ENCODE results near the gene MCTP1. TPM values are rescaled to one million over a fixed set of nuclear protein-coding genes. Genes with fewer than 3 reads are reported as not detected.

MCTP1 gene
- total RNA-seq, 1 donor from 2014 or later, result 1.7 TPM

GRCh38 chr5:95072281-95072680 lies 212.6 kb downstream of the MCTP1 start:
- no peak overlapping the region for H3K4me3 Mint-ChIP-seq
- H3K27ac Mint-ChIP-seq (ENCODE audit: unreplicated experiment), result no peak overlapping the region
- no peak for DNase-seq (ENCODE audit: low read depth, low spot score)
- H3K36me3 Mint-ChIP-seq (ENCODE audit: low read depth), result no peaks in the 10 kb centered on the region
- H3K9me3 Mint-ChIP-seq, result peaks cover 3% of the 10 kb centered on the region
- TF ChIP-seq CTCF (conservative IDR thresholded peaks at IDR 0.05), result no peak
- H3K4me1 Mint-ChIP-seq, result peaks cover 4% of the 10 kb centered on the region
- H3K27me3 Mint-ChIP-seq (ENCODE audit: low read depth), result no peaks in the 10 kb centered on the region

DNA sequence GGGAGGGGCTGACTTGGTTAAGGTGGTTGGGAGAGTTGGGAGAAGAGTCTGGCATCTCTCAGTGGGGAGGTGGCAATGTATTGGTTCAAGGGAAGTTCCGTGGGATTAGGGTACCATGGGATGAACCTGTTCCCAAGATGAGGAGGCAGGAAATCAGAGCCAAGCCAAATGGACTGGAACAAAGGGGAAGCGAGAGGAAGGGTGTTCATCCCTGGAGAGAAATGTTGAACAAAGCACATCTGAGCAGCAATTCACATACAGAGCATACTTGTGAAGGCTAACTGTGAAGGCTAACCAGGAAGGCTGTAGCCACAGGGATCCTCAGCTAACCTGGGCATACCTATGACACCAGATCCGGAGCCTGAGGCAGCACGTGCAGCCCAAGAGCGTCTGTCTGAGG lies 214.0 kb downstream of the MCTP1 start:
- Mint-ChIP-seq H3K4me3 (no peak overlapping the region), H3K27ac (ENCODE audit: unreplicated experiment) (no peak overlapping the region), H3K36me3 (ENCODE audit: low read depth) (no peaks in the 10 kb centered on the region), H3K4me1 (peaks cover 4% of the 10 kb centered on the region), H3K27me3 (ENCODE audit: low read depth) (no peaks in the 10 kb centered on the region), H3K9me3 (peaks cover 6% of the 10 kb centered on the region)
- no peak for DNase-seq (ENCODE audit: low read depth, low spot score)
- TF ChIP-seq CTCF (conservative IDR thresholded peaks at IDR 0.05), result no peak

- no peaks in the 10 kb centered on the region for H3K36me3 Mint-ChIP-seq (ENCODE audit: low read depth)
- H3K27ac Mint-ChIP-seq (ENCODE audit: unreplicated experiment), result no peak overlapping the region
- peaks cover 6% of the 10 kb centered on the region for H3K9me3 Mint-ChIP-seq
These were observed 214.4 kb downstream of the MCTP1 start for GRCh38 chr5:95070453-95070852.

DNA sequence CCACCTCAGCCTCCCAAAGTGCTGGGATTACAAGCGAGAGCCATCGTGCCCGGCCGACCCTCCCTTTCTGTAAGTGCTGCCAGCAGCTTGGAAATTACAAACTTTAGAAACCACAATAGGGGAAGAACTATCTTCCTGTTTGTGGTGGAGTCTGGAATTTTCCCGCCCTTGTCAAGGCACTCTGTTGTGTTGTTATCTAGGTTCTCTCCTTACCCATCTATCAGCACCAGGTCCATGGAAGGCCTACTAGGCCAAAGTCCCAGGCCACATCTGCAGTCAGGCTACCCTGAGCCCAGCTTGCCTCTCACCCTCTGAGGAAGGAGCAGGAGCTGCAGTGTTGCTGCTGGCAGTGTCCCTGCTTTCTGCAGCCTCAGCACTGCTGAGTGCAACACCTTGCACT lies 214.9 kb downstream of the MCTP1 start:
- Mint-ChIP-seq H3K36me3 (ENCODE audit: low read depth) (no peaks in the 10 kb centered on the region), H3K4me1 (peaks cover 4% of the 10 kb centered on the region), H3K27me3 (ENCODE audit: low read depth) (no peaks in the 10 kb centered on the region), H3K4me3 (no peak overlapping the region), H3K27ac (ENCODE audit: unreplicated experiment) (no peak overlapping the region), H3K9me3 (peaks cover 6% of the 10 kb centered on the region)
- DNase-seq (ENCODE audit: low read depth, low spot score), result no peak
- TF ChIP-seq CTCF (conservative IDR thresholded peaks at IDR 0.05), result no peak

More at GRCh38 chr5:95070453-95070852, 214.4 kb downstream of the MCTP1 start:
- Mint-ChIP-seq H3K4me1 (peaks cover 4% of the 10 kb centered on the region), H3K4me3 (no peak overlapping the region), H3K27me3 (ENCODE audit: low read depth) (no peaks in the 10 kb centered on the region)
- no peak for DNase-seq (ENCODE audit: low read depth, low spot score)
- no peak for TF ChIP-seq CTCF (conservative IDR thresholded peaks at IDR 0.05)

GRCh38 chr5:95069021-95069420 lies 215.9 kb downstream of the MCTP1 start:
- H3K4me3 Mint-ChIP-seq, result no peak overlapping the region
- no peak for TF ChIP-seq CTCF (conservative IDR thresholded peaks at IDR 0.05)
- no peak for DNase-seq (ENCODE audit: low read depth, low spot score)
- no peak overlapping the region for H3K27ac Mint-ChIP-seq (ENCODE audit: unreplicated experiment)
- peaks cover 4% of the 10 kb centered on the region for H3K4me1 Mint-ChIP-seq
- peaks cover 6% of the 10 kb centered on the region for H3K9me3 Mint-ChIP-seq
- H3K27me3 Mint-ChIP-seq (ENCODE audit: low read depth), result no peaks in the 10 kb centered on the region
- no peaks in the 10 kb centered on the region for H3K36me3 Mint-ChIP-seq (ENCODE audit: low read depth)

All from neural crest cell (in vitro differentiated cells).